SK-MEL-5 (cell line): ENCODE measurements around the gene MEGF6. TPM values are rescaled to one million over a fixed set of nuclear protein-coding genes. Genes with fewer than 3 reads are reported as not detected.

Experiments
- DNase-seq: peaks from one replicate; pipeline ENCODE4 v3.0.0-alpha.2; 2016; ENCODE audit warnings: low read depth, low spot score
- in situ Hi-C: cut with HindIII; loops from 2 replicates; pipeline ENCODE4 v1.10.0; 2016; ENCODE audit warnings: low sequenced_read_pairs, high pct_unique_total_duplicates, low pct_unique_long_range_greater_than_20kb
- total RNA-seq: library from RNA; depleted of rRNA; stranded (reverse); fragments of >200 nt; shearing (Covaris generic); gene quantifications from 2 replicates; pipeline ENCODE4 v1.2.3, GENCODE V29; 2014

The MEGF6 gene
- total RNA-seq, 1 experiment from 2014 or later: 0.90 TPM

GRCh38 chr1:3500265-3500835, 111.0 kb downstream of the MEGF6 start:
- in situ Hi-C loops: no loop called here
- DNase-seq: no peak

- in situ Hi-C loops: no loop called here
- no peak for DNase-seq
Measured at GRCh38 chr1:3499611-3500010, 111.7 kb downstream of the MEGF6 start.

- in situ Hi-C loops: no loop called here
- no peak for DNase-seq
Measured at GRCh38 chr1:3498986-3499385, 112.3 kb downstream of the MEGF6 start.

- no peak for DNase-seq
- in situ Hi-C loops: no loop called here
Measured at GRCh38 chr1:3498246-3498930, 112.9 kb downstream of the MEGF6 start.

- no peak for DNase-seq
- in situ Hi-C loops: no loop called here
Measured at GRCh38 chr1:3497521-3497920, 113.8 kb downstream of the MEGF6 start.

GRCh38 chr1:3496916-3497315, 114.4 kb downstream of the MEGF6 start:
- no peak for DNase-seq
- in situ Hi-C loops: no loop called here

GRCh38 chr1:3495776-3496745, 115.2 kb downstream of the MEGF6 start:
- DNase-seq: no peak
- in situ Hi-C loops: no loop called here

- no peak for DNase-seq
- in situ Hi-C loops: no loop called here
Measured at GRCh38 chr1:3494321-3495308, 116.7 kb downstream of the MEGF6 start.

GRCh38 chr1:3492545-3493246, 118.6 kb downstream of the MEGF6 start:
- DNase-seq: no peak
- in situ Hi-C loops: no loop called here

- DNase-seq: peak; percentile 60
- in situ Hi-C loops: no loop called here
Measured at GRCh38 chr1:3491291-3492246, 119.7 kb downstream of the MEGF6 start.

GRCh38 chr1:3490046-3490745, 121.1 kb downstream of the MEGF6 start:
- in situ Hi-C loops: no loop called here
- no peak for DNase-seq

GRCh38 chr1:3488432-3488831, 122.9 kb downstream of the MEGF6 start:
- in situ Hi-C loops: no loop called here
- no peak for DNase-seq

- no peak for DNase-seq
- in situ Hi-C loops: no loop called here
Measured at GRCh38 chr1:3485016-3485415, 126.3 kb downstream of the MEGF6 start.

GRCh38 chr1:3483801-3484444, 127.4 kb downstream of the MEGF6 start:
- in situ Hi-C loops: no loop called here
- peak; percentile 45 for DNase-seq

- in situ Hi-C loops: no loop called here
- no peak for DNase-seq
Measured at GRCh38 chr1:3483380-3483779, 127.9 kb downstream of the MEGF6 start.
